NT2/D1 (cell line): Measurements from ENCODE around the gene PPFIA1.

Experiments
- DNase-seq: peaks from one replicate; pipeline ENCODE4 v3.0.0-alpha.2; 2011; ENCODE audit warnings: low read depth, low spot score
- H3K27me3 ChIP-seq: 2 replicates; pipeline ENCODE4 v1.6.0; 2011; ENCODE audit warnings: mild to moderate bottlenecking; ENCODE audit not compliant: insufficient read length, insufficient read depth
- H3K36me3 ChIP-seq: 2 replicates; pipeline ENCODE4 v1.6.1; 2011; ENCODE audit warnings: mild to moderate bottlenecking, low read length, mixed read lengths; ENCODE audit not compliant: insufficient read depth, insufficient read length
- H3K4me1 ChIP-seq: 2 replicates; pipeline ENCODE4 v1.5.1; 2011; ENCODE audit not compliant: insufficient read depth, insufficient read length
- H3K4me3 ChIP-seq: 2 replicates; pipeline ENCODE4 v1.5.1; 2011; ENCODE audit warnings: low read depth; ENCODE audit not compliant: insufficient read length
- H3K9ac ChIP-seq: 2 replicates; pipeline ENCODE4 v1.6.0; 2011; ENCODE audit warnings: low read depth; ENCODE audit not compliant: insufficient read length
- H3K9me3 ChIP-seq: 2 replicates; pipeline ENCODE4 v1.5.1; 2011; ENCODE audit warnings: mild to moderate bottlenecking, low read length; ENCODE audit not compliant: insufficient read depth
- SUZ12 ChIP-seq: IDR thresholded peaks from 2 replicates; pipeline ENCODE4 v1.6.1; 2011; ENCODE audit not compliant: insufficient read length, insufficient read depth; ENCODE audit errors: extremely low read depth
- YY1 ChIP-seq: IDR thresholded peaks from 2 replicates; pipeline ENCODE4 v1.6.1; 2011; ENCODE audit not compliant: insufficient read length, insufficient read depth
- ZNF274 ChIP-seq: IDR thresholded peaks from 2 replicates; pipeline ENCODE4 v1.6.1; 2011; ENCODE audit warnings: mild to moderate bottlenecking, low read depth, low read length

PPFIA1 gene

DNA sequence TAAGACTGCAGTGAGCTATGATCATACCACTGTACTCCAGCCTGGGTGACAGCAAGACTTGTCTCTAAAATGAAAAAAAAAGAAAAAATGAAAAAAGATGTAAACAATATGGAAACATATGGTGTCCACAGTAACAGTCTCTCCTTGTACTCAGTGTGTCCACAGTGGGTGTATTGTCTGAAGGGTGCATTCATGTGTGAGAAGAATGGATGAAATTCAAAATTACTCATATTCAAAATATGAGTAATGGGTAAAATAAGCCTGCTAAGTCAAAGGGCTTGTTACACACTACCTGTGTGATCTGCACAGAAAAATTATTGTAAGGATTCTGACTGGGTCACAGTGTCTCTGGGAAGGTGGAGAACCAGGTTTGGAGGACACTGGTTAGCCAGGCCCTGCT lies 26.9 kb downstream of the PPFIA1 start:
- Histone ChIP-seq H3K4me1 (peaks cover 5% of the 10 kb centered on the region), H3K9ac (no peak overlapping the region), H3K4me3 (no peak overlapping the region), H3K36me3 (peaks cover 57% of the 10 kb centered on the region), H3K9me3 (peaks cover 15% of the 10 kb centered on the region; the same call in 1 of the 2 replicates), H3K27me3 (no peaks in the 10 kb centered on the region)
- TF ChIP-seq ZNF274 (no peak), YY1 (no peak), SUZ12 (no peak)
- no peak for DNase-seq

DNA sequence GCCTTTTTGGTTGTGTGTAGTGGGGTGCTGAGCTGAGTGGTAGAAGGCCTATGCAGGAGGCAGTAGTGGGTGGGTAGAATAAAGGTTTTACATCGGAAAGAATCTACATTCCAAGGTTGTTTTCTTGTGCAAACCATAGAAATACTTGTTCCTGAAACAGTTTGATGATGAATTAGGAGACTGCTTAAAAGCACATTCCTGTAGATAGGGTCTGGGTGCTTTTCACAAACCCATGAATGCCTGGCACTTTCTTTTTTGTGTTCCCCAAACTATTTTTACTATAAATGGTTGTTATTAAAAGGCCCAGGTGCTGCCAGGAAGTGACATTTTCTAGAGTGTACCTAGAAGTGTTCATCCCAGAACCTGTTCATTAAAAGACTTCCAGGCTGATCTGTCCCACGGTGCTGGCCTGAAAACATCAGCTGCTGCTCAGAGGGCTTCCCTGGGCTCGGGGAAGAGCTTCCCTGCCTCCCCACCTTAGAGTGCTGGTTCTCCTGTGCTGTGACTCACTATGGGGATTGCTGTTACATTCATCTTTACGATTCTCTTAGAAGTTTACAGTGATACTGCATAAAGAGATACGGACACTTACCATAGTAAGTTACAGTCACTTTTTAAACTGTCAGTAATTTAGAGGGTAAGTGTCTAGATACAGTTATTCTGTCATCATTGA lies 27.9 kb downstream of the PPFIA1 start:
- Histone ChIP-seq H3K4me3 (no peak overlapping the region), H3K9me3 (peaks cover 10% of the 10 kb centered on the region; the same call in 1 of the 2 replicates), H3K9ac (no peak overlapping the region), H3K27me3 (no peaks in the 10 kb centered on the region), H3K4me1 (peaks cover 5% of the 10 kb centered on the region), H3K36me3 (peaks cover 54% of the 10 kb centered on the region)
- DNase-seq: no peak
- TF ChIP-seq ZNF274 (no peak), YY1 (no peak), SUZ12 (no peak)

DNA sequence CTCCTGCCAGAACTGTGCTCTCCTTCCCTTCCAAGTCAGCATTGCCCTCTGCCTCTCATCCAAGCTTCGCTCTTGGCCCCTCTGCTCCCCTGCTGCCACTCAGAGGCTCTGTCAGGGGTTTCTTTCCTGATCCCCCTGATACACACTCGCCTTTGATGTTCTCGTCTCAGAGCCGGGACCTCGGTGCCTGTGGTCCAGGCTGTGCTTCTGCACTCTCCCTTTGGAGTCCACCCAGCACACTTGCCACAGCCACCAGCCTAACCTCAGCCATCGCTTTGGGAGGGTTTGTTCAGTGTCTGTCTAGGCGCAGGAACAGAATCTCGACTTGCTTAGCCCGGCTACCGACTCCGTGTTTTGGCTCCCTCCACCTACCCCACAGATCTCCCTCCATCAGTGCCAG lies 29.1 kb downstream of the PPFIA1 start:
- no peak overlapping the region for H3K4me3 ChIP-seq
- no peak for TF ChIP-seq SUZ12
- TF ChIP-seq YY1: no peak
- no peak for TF ChIP-seq ZNF274
- H3K27me3 ChIP-seq: no peaks in the 10 kb centered on the region
- H3K4me1 ChIP-seq: peaks cover 5% of the 10 kb centered on the region
- peaks cover 4% of the 10 kb centered on the region; the same call in 1 of the 2 replicates for H3K9me3 ChIP-seq
- no peak overlapping the region for H3K9ac ChIP-seq
- no peak for DNase-seq
- peaks cover 54% of the 10 kb centered on the region for H3K36me3 ChIP-seq

DNA sequence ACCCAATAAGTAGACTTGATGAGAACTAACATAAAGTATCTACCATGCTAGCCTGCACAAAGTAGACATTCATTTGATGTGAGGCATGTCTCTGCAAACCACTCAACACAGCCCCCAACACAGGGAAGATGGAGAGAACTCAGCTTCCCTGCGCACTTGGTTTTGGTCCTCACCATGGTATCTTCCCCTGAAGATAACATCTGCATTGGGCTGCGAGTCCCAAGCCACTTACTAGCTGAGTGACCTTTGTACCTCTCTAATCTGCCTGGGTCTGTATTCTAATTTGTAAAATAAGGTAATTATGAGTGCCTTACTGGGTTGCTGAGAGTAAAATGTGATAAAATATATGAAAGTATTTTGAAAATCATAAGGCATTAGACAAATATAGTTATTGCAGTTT lies 30.7 kb downstream of the PPFIA1 start:
- Histone ChIP-seq H3K9me3 (peaks cover 4% of the 10 kb centered on the region; the same call in 1 of the 2 replicates), H3K4me1 (peaks cover 5% of the 10 kb centered on the region), H3K27me3 (no peaks in the 10 kb centered on the region), H3K36me3 (peaks cover 58% of the 10 kb centered on the region), H3K4me3 (no peak overlapping the region), H3K9ac (no peak overlapping the region)
- TF ChIP-seq ZNF274 (no peak), SUZ12 (no peak), YY1 (no peak)
- no peak for DNase-seq

DNA sequence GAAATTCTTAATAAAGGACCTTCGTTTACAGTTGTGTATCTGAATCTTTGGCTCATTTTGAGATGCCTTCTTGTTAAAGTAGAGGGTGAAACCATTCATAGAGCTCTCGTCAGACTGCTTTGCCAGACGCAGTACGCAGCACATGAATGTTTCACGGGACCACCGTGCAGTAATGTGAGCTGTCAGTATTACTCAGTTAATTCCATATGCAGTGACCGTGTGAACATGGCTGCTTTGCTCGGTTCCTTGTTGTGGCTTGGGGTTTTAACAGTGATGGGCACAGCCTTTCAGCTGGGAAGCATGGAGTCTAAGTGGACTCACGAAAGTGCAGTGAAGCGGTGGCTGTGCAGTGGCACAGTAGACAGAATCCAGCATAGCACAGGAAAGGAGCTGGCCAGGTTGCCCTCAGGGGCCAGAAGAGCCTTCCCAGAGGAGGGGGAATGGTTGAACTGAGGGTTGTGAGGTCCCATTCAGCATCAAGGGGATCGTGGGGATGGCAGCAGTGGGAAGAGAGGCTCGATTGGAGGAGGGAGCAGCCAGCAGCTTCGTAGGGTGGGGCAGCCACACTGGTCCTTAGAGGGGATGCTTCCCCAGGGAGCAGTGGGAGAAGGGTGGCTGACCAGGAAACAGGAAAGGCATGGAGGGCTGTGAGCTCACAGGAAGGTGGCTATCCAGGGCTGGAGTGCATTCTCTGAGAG lies 31.4 kb downstream of the PPFIA1 start:
- Histone ChIP-seq H3K4me1 (peaks cover 5% of the 10 kb centered on the region), H3K36me3 (peaks cover 60% of the 10 kb centered on the region), H3K27me3 (no peaks in the 10 kb centered on the region), H3K4me3 (no peak overlapping the region), H3K9me3 (peaks cover 1% of the 10 kb centered on the region; the same call in 1 of the 2 replicates), H3K9ac (no peak overlapping the region)
- TF ChIP-seq YY1 (no peak), ZNF274 (no peak)
- no peak for DNase-seq

DNA sequence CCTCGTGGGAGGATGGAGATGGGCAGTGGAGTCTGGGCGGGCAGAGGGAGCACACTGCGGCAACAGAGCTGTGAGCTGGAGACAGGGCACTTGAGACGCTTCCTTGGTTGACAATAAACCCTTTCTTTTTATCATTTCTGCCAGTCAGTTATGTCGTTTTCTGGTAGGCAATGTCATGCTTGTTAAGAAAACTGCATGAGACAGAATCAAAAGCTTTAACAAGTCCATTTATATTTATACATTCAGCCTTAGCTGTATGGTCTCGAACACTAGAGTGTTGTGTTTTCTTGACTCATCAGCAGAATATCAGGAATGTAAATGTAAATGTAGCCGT lies 31.9 kb downstream of the PPFIA1 start:
- no peak overlapping the region for H3K9ac ChIP-seq
- H3K4me3 ChIP-seq: no peak overlapping the region
- no peaks in the 10 kb centered on the region for H3K9me3 ChIP-seq
- DNase-seq: no peak
- TF ChIP-seq YY1: no peak
- no peak for TF ChIP-seq ZNF274
- TF ChIP-seq SUZ12: no peak
- H3K36me3 ChIP-seq: peaks cover 63% of the 10 kb centered on the region
- H3K4me1 ChIP-seq: peaks cover 5% of the 10 kb centered on the region
- H3K27me3 ChIP-seq: no peaks in the 10 kb centered on the region

DNA sequence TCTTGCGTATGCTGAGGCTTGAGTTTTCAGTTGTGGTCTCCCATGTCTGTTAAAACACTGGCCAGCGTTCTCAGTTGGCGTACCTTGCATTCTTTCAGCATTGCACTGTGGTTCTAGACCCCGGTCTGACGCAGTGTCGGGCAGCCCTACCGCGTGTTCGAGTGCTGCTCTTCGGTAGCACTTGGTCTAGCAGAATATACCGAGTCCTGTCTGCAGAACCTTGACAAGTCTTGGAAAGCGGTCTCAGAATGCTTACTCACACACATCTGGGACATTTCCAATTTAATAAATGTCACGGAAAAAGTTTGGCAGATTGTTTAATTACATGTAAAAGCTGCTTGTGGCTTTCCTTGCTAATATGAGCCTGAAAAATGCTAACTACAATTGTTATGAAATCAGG lies 32.6 kb downstream of the PPFIA1 start:
- no peaks in the 10 kb centered on the region for H3K9me3 ChIP-seq
- TF ChIP-seq ZNF274: no peak
- TF ChIP-seq SUZ12: no peak
- peaks cover 61% of the 10 kb centered on the region for H3K36me3 ChIP-seq
- DNase-seq: no peak
- H3K4me1 ChIP-seq: peaks cover 2% of the 10 kb centered on the region
- H3K27me3 ChIP-seq: no peaks in the 10 kb centered on the region
- no peak overlapping the region for H3K4me3 ChIP-seq
- no peak overlapping the region for H3K9ac ChIP-seq
